NCI-H526 (cell line): Measurements from ENCODE around the gene HPN.
A peak's percentile ranks its signal among the peaks of the same experiment; 100 is the strongest.
"Not testable (repeated sequence)": the region's sequence is repeated elsewhere in the genome, so short reads cannot be mapped to it uniquely, and the experiment has no call there.

ENCODE experiments used
- DNase-seq, 2 experiments: peaks; one replicate each; lab custom pipeline; 2025; lab: John Stamatoyannopoulos, UW

HPN gene

GRCh38 chr19:35009424-35010415, 31.8 kb upstream of the HPN start:
- no peak for DNase-seq

- DNase-seq = no peak
These were observed 30.3 kb upstream of the HPN start for GRCh38 chr19:35011091-35011689.

- DNase-seq = no peak
These were observed 29.5 kb upstream of the HPN start for GRCh38 chr19:35011737-35012682.

- peak in 1 of 2 experiments; percentile 74 for DNase-seq
These were observed 28.3 kb upstream of the HPN start for GRCh38 chr19:35013041-35013819.

GRCh38 chr19:35013820-35014754, 27.4 kb upstream of the HPN start:
- DNase-seq = no peak

- not testable (repeated sequence) for DNase-seq
These were observed 26.7 kb upstream of the HPN start for GRCh38 chr19:35014774-35015173.

- no peak for DNase-seq
These were observed 26.1 kb upstream of the HPN start for GRCh38 chr19:35015270-35015953.

- DNase-seq = no peak
These were observed 25.6 kb upstream of the HPN start for GRCh38 chr19:35015954-35016351.

GRCh38 chr19:35017507-35017906, 24.0 kb upstream of the HPN start:
- no peak for DNase-seq

GRCh38 chr19:35018379-35018778, 23.1 kb upstream of the HPN start:
- DNase-seq = no peak

GRCh38 chr19:35019144-35019543, 22.4 kb upstream of the HPN start:
- no peak for DNase-seq

GRCh38 chr19:35021016-35021415, 20.5 kb upstream of the HPN start:
- DNase-seq = no peak

- DNase-seq = no peak
These were observed 19.9 kb upstream of the HPN start for GRCh38 chr19:35021596-35021995.

- DNase-seq = no peak
These were observed 19.1 kb upstream of the HPN start for GRCh38 chr19:35022460-35022859.

- DNase-seq = no peak
These were observed 18.1 kb upstream of the HPN start for GRCh38 chr19:35023428-35023827.

GRCh38 chr19:35024095-35024494, 17.4 kb upstream of the HPN start:
- no peak for DNase-seq

- no peak for DNase-seq
These were observed 15.6 kb upstream of the HPN start for GRCh38 chr19:35025969-35026368.

GRCh38 chr19:35026418-35026817, 15.1 kb upstream of the HPN start:
- DNase-seq = no peak

- no peak for DNase-seq
These were observed 14.5 kb upstream of the HPN start for GRCh38 chr19:35027009-35027408.
